Activated CD4-positive, alpha-beta T cell treated with anti-CD3 and anti-CD28 coated beads, Interleukin-2, amount 50 U/mL, for 16 hours (primary cell): ENCODE results near the gene SUFU.
"Not testable (repeated sequence)": the region's sequence is repeated elsewhere in the genome, so short reads cannot be mapped to it uniquely, and the experiment has no call there.

Source experiments
- DNase-seq: peaks from one replicate; pipeline ENCODE4 v3.0.0-alpha.2; 2020

Gene SUFU

DNA sequence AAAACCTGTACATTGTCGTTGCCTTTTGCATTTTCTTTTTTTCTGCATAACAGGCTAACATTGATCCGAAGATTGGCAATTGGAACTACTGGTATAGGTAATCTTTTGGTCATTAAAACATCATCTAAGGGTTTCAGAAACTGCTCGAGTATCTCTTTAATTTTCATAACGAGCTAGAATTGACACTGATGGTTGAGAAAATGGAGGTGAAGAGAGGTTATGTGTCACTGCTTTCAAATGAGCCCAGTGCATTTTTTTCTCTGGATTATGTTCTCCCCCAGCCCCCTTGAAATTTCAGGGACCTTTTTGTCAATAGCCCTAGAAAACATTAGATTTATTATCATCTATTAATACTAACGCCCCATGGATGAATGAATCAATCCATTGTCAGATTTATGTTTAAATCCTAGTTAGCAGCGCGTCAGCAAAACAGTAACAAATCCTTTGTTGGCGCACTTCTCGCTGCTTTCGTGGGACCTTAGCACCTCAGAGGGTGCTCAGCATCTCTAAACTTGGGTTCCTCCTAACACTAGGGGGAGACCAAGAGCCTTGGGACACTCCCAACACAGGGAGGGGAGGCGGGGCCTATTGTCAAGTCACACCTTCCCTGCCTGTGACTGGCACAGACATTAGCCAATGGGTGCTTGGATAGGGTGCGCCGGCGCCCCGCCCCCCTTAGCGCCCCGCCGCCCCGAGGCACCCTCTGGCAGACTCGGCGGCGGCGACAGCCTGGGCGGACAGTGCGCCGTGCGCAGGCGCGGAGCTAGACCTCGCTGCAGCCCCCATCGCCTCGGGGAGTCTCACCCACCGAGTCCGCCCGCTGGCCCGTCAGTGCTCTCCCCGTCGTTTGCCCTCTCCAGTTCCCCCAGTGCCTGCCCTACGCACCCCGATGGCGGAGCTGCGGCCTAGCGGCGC is at the start of gene SUFU:
TSS of gene SUFU (plus strand) at position 709 of the 915 bp plus-strand sequence. CDS start at position 890, 181 bp downstream.
- peak; percentile 100 for DNase-seq

DNA sequence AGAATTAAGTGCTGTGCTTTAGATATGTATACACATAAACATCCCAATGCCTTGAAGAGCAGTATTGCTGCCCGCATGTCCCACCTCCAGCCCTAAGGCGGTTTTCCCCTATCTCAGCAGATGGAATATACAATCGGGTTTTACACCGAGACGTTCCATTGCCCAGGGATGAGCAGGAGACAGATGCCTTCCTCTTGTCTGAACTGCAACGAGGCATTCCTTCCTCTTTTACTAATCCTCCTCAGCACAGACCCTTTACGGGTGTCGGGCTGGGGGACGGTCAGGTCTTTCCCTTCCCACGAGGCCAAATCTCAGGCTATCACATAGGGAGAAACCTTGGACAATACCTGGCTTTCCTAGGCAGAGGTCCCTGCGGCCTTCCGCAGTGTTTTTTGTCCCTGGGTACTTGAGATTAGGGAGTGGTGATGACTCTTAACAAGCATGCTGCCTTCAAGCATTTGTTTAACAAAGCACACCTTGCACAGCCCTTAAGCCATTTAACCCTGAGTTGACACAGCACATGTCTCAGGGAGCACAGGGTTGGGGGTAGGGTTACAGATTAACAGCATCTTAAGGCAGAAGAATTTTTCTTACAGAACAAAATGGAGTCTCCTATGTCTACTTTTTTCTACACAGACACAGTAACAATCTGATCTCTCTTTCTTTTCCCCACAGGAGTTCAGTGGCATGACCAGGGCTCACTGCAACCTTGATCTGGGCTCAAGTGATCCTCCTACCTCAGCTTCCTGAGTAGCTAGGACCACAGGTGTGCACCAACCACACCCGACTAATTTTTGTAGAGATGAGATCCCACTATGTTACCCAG is 48.9 kb upstream of the SUFU start:
- DNase-seq: not testable (repeated sequence)

DNA sequence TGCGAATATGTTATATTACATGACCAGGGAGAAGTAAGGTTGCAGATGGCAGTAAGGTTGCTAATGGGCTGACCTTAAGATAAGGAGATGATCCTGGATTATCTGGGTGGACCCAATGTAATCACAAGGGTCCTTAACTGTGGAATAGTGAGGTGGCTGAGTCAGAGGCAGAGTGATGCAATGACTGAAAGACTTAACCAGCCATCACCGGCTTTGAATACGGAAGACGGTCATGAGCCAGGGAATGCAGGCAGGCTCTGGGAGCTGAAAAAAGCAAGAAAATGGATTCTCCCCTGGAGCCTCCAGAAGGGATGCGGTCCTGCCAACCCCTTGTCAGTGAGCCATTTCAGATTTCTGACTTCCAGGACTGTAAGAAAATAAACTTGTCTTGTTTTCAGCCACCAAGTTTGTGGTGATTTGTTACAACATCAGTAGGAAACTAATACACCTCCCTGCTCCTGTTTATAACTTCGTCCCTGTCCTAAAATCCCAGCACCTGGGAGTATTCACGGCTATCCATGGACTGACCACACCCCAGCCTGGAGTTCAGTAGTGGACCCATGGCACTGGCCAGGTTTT is 47.8 kb upstream of the SUFU start:
- DNase-seq: no peak

DNA sequence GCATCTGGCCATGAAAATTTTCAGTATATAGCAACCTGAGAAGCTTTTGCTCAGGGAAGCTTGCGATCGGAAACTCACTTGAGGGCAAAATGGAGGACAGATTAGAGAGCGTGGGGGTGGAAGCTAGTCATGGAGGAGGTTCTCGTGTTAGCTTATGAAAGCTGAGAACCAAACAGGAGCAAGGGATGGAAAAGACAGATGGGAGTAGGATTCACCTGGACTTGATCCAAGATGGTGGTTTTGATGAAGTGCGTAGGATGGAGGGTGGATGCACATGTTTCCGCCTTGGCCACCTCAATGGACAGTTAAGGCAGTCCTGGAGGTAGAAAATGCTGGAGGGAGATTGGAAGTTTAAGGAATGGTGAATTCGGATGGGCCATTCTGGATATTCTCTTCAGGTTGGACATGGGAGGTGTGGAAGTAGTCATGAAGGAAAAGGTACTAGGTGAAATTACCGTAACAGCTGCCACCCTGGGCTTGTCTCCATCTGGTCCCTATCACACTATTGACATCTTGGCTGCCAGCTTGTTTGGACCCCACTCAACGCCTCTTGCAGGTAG is 46.1 kb upstream of the SUFU start:
- DNase-seq: no peak

DNA sequence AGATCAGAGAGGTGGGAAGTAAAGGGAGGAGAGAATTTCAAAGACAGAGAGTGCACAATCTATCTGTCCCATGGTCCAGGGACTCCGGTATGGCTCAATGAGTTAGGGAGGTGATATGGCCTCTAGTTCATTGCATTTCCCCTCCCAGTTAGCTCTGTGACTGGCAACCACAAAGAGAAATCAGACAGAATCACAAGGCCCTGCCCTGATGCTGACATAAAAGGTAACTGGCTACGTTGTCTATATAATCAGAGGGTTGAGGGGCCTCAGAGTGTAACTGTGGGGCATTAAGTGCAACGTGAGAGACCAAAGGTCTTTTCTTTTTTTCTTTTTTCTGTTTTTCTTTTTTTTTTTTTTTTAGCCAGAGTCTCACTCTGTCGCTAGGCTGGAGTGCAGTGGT is 45.1 kb upstream of the SUFU start:
- no peak for DNase-seq

DNA sequence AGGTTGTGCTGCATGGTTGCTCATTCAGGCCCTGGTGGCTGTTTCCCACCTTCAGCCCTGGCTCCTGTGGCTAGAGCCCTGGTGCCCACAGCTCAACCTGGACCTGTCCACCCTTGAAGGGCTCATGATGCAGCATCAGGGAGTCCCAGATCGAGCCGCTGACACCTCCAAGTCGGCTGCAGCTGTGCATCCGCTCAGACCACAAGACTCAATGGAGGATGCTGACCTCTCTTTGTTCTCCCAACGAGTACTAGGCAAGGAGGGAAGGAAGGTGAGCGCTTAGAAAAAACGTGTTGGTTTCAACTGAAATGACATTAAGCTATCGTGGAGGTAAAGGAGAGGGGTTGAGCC is 43.0 kb upstream of the SUFU start:
- DNase-seq: no peak

DNA sequence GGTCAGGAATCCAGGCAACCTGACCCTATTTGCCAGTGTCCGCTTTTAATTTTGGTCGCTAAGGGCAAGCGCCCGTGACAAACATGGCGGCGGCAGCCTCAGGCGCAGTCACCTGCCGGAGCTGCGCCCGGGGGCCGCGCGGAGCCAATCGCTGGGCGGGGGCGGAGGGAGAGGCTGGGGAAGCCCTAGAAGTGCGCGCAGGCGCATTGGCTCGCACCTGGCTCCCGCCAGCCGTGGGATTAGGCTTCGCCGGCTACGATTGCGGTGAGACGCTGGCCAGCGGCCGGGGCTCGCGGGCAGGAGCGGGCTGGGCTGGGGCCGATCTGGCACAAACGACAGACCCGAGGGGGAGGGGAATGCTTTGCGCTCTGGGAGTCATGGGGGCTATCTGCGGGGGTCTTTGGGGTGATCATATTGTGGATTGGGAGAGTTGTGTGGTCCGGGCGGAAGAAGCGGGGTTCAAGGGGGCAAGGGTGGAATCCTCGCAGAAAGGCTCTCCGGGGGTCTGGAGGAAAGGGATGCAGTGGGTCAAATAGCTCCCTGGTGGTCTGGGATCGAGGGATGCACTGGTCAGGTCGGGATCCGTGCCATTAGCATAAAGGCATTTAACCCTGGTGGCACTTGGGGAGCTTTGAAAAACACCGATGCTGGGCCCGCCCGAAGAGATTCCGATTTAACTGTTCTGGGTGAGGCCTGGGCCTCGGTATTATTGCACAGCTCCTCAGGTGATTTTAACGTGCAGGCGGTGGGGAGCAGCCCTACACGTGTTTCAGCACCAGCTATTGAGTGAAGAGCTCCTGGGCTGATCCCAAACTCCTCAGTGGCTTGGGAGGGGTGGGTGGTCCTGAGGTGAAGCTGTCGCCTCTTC is 42.4 kb upstream of the SUFU start:
- DNase-seq: peak; percentile 94

DNA sequence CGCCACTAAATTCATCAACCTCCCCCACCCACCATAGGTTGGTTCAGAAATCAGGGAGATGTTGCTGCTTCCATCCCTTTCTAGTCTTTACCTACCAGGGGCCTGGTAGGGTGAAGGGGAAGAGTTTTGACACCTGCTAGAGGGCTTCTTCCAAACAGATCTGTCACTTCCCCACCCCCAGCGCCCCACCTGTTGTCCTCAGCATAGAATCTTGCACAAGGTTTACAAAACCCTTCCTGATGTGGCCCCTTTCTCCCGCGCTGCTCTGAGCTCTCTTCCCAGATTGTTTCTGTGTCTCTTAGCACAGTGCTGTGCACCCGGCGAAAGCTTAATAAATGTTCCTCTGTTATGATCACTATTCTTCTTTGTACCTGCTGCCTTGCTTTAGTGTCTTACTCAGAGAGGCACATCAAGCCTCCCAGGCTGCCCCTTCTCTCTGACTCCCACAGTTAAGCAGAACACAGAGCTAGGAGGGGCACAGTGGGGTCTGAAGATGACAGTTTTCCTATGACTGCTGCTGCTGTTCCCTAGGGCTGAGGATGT is 41.2 kb upstream of the SUFU start:
- DNase-seq: no peak

DNA sequence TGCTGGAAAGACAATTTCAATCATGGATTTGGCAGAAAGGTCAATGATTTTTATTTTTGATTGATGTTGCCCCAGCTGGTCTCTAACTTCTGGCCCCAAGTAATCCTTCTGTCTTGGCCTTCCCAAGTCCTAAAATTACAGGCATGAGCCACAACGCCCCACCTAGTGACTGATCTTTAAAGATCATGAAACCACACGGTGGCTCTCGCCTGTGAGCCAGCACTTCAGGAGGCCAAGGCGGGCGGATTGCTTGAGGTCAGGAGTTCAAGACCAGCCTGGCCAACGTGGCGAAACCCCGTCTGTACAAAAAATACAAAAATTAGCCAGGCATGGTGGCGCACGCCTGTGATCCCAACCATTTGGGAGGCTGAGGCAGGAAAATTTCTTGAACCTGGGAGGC is 39.8 kb upstream of the SUFU start:
- no peak for DNase-seq

DNA sequence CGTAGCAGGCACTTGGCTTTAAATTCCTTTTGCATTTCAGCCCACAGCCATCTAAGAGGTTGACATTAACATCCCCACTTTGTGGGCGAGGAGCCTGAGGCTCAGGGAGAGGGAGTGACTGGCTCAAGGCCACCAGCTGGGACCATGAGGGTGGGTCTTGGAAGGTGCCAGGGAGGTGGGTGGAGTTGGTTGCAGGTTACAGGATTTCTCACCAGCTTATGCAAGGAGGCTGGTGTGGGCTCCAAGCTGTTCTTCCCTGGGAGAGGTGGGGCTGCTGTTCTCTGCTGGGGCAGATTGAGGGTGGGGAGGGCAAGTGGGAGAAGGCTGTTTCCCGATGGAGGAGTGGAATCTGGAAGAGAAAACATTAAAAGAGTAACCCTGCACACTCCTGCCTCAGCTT is 38.3 kb upstream of the SUFU start:
- no peak for DNase-seq

DNA sequence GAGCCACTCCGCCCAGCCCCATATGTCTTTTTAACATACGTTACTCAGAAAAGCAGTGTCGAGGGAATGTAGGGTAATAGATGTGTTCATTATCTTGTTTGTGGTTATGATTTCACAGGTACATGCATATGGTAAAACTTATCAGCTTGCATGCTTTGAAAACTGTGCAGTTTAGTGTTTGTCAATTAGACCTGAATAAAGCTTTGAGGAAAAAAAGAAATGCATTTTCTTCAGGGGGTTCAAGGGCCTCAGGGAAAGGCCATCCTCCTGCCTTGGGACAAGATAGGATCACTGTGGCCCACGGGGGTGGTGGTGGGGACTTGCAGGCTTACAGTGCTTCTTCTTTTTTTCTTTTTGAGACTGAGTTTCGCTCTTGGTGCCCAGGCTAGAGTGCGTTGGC is 36.5 kb upstream of the SUFU start:
- no peak for DNase-seq

DNA sequence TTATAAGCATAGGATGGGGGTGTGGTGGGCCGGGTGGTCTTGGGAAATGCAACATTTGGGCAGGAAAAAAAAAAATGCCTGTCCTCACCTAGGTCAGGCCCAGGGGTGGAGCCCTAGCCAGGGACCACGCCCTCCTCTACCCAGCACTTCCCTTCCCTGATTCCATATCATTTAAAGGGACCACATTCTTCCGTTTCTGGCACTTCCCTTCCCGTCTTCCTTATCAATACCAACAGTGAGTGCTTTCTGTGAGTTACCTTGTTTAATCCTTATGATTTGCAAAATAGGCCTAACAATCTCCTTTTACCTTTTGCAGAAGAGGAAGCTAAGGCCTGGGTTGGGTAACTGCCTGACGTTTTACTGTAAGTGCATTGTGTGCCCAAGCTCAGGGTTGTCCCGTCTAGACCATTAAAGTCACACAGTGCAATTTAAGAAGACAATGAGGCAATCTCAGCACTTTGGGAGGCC is 35.8 kb upstream of the SUFU start:
- no peak for DNase-seq

DNA sequence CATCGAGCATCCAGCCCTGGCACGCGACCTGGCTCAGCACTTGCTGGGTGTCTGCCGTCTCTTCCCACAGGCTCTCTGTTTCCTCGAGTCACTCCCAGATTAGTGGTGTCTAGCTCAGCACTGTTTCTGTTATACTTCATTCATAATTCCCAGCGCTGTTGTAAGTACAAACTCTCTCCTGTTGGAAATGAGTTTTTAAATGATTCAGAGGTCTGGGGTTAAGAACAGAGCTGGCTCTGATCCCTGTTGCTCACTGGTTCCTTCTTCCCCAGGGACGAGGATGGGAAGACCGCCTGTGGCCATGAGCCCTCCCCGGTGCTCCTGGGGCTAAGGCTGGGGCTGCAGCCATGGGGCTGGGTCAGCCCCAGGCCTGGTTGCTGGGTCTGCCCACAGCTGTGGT is 35.1 kb upstream of the SUFU start:
- DNase-seq: no peak

DNA sequence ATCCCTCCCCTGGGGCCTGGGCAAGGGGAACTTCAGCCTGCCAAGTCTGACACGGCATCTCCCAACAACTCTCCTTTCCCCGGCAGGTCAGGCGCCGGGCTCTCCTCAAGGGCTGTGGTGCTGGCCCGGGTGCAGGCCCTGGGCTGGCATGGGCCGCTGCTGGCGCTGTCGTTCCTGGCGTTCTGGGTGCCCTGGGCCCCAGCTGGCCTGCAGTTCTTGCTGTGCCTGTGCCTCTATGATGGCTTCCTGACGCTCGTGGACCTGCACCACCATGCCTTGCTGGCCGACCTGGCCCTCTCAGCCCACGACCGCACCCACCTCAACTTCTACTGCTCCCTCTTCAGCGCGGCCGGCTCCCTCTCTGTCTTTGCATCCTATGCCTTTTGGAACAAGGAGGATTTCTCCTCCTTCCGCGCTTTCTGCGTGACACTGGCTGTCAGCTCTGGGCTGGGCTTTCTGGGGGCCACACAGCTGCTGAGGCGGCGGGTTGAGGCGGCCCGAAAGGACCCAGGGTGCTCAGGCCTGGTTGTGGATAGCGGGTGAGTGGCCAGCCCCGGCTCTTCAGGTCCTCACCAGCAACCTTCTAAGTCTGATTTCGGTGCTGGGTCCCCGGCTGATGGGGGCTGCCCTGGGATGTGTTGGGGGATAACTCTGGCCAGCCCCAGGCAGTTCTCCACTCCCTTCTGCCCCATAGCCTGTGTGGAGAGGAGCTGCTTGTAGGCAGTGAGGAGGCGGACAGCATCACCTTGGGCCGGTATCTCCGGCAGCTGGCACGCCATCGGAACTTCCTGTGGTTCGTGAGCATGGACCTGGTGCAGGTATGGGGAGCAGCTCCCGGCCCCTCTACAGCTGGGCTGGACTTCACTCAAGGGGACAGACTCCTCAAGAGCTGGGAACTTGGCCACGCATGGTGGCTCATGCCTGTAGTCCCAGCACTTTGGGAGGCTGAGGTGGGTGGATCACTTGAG is 32.9 kb upstream of the SUFU start:
- no peak for DNase-seq

DNA sequence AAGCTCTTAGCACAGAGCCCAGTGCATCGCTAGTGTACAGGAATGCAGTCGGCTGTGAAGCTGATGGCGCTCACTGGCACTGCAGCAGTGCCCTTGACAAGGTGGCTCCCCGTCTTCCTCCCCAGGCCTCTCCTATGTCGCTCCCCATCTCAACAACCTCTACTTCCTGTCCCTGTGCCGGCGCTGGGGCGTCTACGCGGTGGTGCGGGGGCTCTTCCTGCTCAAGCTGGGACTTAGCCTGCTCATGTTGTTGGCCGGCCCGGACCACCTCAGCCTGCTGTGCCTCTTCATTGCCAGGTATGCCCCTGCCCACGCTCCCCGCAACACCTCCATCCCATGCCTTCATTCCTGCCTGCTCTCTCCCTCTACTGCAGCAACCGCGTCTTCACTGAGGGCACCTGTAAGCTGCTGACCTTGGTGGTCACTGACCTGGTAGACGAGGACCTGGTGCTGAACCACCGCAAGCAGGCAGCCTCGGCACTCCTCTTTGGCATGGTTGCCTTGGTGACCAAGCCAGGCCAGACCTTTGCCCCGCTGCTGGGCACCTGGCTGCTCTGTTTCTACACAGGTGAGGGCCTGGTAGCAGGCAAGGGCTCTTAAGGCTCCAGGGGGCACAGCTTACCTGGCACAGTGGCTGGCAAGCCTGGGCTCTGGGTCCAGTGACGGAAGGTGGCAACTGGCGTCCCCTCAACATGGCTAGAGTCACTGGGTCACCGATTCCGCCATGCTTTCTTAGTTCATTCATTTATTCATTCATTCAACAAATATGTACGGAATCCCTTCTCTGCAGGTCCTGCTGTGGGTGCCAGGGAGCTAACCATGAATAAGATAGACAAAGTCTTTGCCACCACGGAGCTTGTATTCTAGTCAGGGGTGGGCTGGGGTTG is 30.1 kb upstream of the SUFU start:
- no peak for DNase-seq

DNA sequence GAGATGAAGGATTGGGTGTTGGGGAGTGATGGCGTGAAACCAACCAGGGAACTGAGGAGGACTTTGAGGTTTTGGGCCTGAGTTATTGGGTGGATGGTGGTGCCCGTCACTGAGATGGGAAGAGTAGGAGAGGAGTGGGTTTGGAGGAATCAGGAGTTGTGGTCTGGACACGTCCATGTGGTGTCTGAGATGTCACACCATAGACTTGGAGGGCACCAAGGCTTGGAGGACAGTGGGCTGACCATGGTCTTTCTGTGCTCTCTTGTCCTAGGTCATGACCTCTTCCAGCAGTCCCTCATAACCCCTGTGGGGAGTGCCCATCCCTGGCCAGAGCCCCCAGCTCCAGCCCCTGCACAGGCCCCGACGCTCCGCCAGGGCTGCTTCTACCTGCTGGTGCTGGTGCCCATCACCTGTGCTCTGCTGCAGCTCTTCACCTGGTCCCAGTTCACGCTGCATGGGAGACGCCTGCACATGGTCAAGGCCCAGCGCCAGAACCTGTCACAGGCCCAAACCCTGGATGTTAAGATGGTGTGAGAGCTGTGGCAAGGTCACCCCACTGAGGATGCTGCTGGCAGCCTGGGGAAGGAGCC is 28.2 kb upstream of the SUFU start:
- no peak for DNase-seq

DNA sequence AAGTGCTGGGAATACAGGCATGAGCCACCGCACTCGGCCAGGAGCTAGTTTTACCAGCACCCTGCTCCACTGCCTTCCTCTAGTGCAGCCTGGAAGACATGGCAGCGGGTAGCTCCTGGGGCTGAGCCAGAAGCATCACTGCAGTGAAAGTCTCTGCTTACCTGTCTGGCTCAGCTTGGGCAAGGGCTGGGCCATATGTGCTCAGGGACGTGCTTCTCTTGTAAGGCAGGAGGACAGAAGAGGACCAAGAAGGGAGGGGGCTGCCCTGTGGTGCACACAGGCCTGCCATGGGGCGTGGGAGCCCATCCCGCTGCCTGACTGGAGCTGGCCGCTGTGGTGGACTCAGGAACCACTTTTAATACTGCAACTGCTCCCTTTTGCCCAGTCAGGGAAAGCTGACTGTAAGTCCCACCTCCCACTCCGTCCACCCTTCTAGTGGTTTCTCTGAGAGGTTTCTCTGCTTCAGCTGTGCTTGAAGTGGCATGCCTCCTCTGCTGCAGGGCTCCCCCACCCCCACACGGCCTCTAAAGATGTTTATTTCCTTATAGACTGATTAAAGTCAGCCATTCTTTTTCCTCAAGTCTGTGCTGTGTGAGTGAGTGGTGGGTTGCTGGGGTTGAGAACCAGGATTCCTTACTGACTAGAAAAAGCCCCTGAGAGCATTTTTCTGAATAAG is 27.2 kb upstream of the SUFU start:
- no peak for DNase-seq

DNA sequence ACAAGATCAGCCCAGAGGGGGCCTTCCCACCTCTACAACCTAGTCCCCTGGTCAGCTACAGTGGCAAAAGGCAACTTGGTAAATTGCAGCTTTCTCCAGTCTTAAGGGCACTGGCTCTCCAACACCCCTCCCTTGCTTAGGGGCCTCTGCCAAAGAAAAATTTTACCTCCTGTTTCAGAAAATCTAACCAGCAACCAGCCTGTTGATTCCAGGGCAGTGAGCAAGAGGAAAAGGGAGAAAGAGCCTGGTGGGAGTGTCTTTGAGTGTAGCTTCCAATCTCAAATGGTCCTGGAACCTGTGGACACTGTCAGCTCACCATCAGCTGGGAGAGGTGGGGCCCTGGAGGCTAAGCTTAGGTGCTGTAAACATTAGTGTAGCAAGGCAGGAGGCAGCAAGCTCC is 24.1 kb upstream of the SUFU start:
- no peak for DNase-seq

DNA sequence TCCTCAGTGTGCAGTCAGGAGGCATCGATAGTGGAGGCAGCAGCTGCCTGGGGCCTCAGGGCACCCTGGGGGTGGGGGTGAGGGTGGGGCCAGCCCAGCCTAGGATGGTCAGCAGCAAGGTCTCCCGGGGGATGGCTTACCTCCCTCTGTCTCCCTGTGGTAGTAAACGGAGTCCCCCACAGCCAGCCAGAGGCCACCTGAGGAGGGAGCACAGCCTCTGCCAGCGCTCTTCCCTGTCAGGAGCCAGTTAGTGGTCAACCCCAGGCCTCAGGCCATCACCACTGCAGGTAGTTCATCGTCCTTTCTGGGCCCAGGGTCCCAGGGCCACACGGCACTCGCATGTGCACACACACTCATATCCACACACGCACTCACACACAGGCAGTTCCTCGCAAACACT is 23.4 kb upstream of the SUFU start:
- DNase-seq: no peak
